PC-3 (cell line): Measurements from ENCODE around the gene FOXO6. TPM values are rescaled to one million over a fixed set of nuclear protein-coding genes. Genes with fewer than 3 reads are reported as not detected.
A peak's percentile ranks its signal among the peaks of the same experiment; 100 is the strongest.

Source experiments
- ATAC-seq: fragments of 200-7000 bp; cut with Tn5 transposase; 2 replicates; pipeline ENCODE4 v1.9.1; 2020; ENCODE audit warnings: mild to moderate bottlenecking, moderate library complexity
- BruUV-seq: library from RNA; stranded (reverse); fragments of 400-500 nt; replicated peaks from 2 replicates; lab custom pipeline; 2021; lab: Mats Ljungman, UMichigan
- CTCF ChIA-PET: fragments of 300-600 bp; sonication (Branson Sonifier 250); formaldehyde crosslinking; loops from one replicate; lab custom pipeline; 2022; ENCODE audit warnings: antibody characterized with exemption; lab: Charles Lee
- POLR2A ChIA-PET: fragments of 300-600 bp; sonication (Branson Sonifier 250); formaldehyde crosslinking; loops from one replicate; lab custom pipeline; 2022; ENCODE audit warnings: antibody characterized with exemption; ENCODE audit not compliant: unreplicated experiment; lab: Charles Lee
- DNase-seq: peaks from one replicate; pipeline ENCODE4 v3.0.0-alpha.2; 2015
- H2AFZ ChIP-seq: fragments of 300-600 bp; sonication (generic); 2 replicates; pipeline ENCODE4 v1.6.0; 2016; ENCODE audit warnings: antibody characterized with exemption, low read length
- H3F3A ChIP-seq: fragments of 300-600 bp; sonication (generic); one replicate; pipeline ENCODE4 v1.6.0; 2017; ENCODE audit warnings: antibody characterized with exemption, low read length, control low read depth, mild to moderate bottlenecking; ENCODE audit not compliant: unreplicated experiment
- H3K27ac ChIP-seq: fragments of 300-600 bp; sonication (generic); 2 replicates; pipeline ENCODE4 v1.5.1; 2016; ENCODE audit warnings: mild to moderate bottlenecking, low read length
- H3K27me3 ChIP-seq: fragments of 300-600 bp; sonication (generic); 2 replicates; pipeline ENCODE4 v1.6.1; 2016; ENCODE audit warnings: low read length, mixed read lengths
- H3K36me3 ChIP-seq: fragments of 300-600 bp; sonication (generic); 2 replicates; pipeline ENCODE4 v1.6.1; 2016; ENCODE audit warnings: low read depth, mixed run types, low read length, mixed read lengths
- H3K4me1 ChIP-seq: fragments of 300-600 bp; sonication (generic); 2 replicates; pipeline ENCODE4 v1.5.1; 2016; ENCODE audit warnings: low read length; ENCODE audit not compliant: insufficient read depth
- H3K4me2 ChIP-seq: fragments of 300-600 bp; sonication (generic); 2 replicates; pipeline ENCODE4 v1.6.0; 2016; ENCODE audit warnings: low read length
- H3K4me3 ChIP-seq: fragments of 300-600 bp; sonication (generic); 2 replicates; pipeline ENCODE4 v1.5.1; 2016; ENCODE audit warnings: mild to moderate bottlenecking, low read length, mixed read lengths
- H3K79me2 ChIP-seq: fragments of 300-600 bp; sonication (generic); 2 replicates; pipeline ENCODE4 v1.6.1; 2017; ENCODE audit warnings: low read length, mixed read lengths
- H3K9ac ChIP-seq: fragments of 300-600 bp; sonication (generic); 2 replicates; pipeline ENCODE4 v1.6.0; 2016; ENCODE audit warnings: mild to moderate bottlenecking, low read length
- H3K9me2 ChIP-seq: fragments of 300-600 bp; sonication (generic); replicated peaks from 2 replicates; pipeline ENCODE4 v1.6.1; 2016; ENCODE audit warnings: mixed run types, low read length, mixed read lengths
- H3K9me3 ChIP-seq: fragments of 300-600 bp; sonication (generic); 2 replicates; pipeline ENCODE4 v1.6.1; 2016; ENCODE audit warnings: low read length, mixed read lengths
- H4K20me1 ChIP-seq: fragments of 300-600 bp; sonication (generic); 2 replicates; pipeline ENCODE4 v1.6.1; 2016; ENCODE audit warnings: low read length, mixed read lengths
- EZH2 ChIP-seq: fragments of 300-600 bp; sonication (generic); IDR thresholded peaks from one replicate; pipeline ENCODE4 v1.6.1; 2017; ENCODE audit warnings: antibody characterized with exemption, mild to moderate bottlenecking, low read length; ENCODE audit not compliant: unreplicated experiment
- EZH2phosphoT487 ChIP-seq: fragments of 300-600 bp; sonication (generic); IDR thresholded peaks from 2 replicates; pipeline ENCODE4 v1.6.1; 2018; ENCODE audit warnings: mild to moderate bottlenecking, antibody characterized with exemption, low read length, borderline replicate concordance
- intact Hi-C: fragments of 100-400 bp; cut with micrococcal nuclease; formaldehyde crosslinking; loops from 2 replicates; pipeline ENCODE4 v1.9.0; 2023
- total RNA-seq: library from RNA; depleted of rRNA; stranded (reverse); fragments of >200 nt; gene quantifications from 2 replicates; pipeline ENCODE4 v1.2.3, GENCODE V29; 2014
- TF ChIP-seq, protein P1 (sequence below): fragments of 300-600 bp; sonication (generic); conservative IDR thresholded peaks from 2 replicates; pipeline ENCODE4 v1.5.1; 2017; ENCODE audit warnings: antibody characterized with exemption, low read depth, mild to moderate bottlenecking, low read length

Gene FOXO6
- total RNA-seq, 1 experiment from 2014 or later = 1.2 TPM

DNA sequence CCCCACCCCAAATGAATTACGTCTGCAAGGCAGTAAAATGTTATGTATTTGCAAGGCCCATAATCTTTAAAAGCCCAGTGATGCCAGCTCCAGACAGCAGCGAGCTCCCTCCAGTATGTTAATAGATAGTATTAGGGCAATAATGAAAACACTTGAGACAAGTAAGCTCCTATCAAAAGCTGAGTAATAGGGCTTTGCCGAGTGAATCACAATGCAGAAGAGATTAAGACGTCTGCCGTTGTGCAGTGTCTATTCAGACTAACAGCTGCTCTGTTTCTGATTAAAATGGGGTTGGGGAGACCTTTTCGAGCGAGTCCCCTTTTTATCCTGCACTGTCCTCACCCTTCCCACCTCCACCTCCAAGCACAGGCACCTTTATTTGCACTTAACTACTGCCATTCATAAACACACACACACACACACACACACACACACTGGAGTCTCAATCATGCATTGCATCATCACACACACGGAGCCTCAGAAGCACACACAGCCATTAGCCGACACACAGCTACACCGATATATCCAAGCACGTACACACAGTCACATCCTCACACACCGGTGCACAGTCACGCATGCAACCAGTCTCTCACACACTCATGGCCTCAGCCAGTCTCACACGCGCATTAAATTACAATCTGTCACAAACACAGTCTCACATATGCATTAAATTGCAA, 46.0 kb upstream of the FOXO6 start:
- BruUV-seq = no TSS peak
- no peak overlapping the region for H3K4me2 ChIP-seq
- POLR2A ChIA-PET = no interaction called here
- intact Hi-C loops = no loop called here
- H4K20me1 ChIP-seq = no peaks in the 10 kb centered on the region
- CTCF ChIA-PET = no interaction called here
- H3K27me3 ChIP-seq = no peaks in the 10 kb centered on the region
- no peaks in the 10 kb centered on the region for H3K36me3 ChIP-seq
- no peak for TF ChIP-seq EZH2phosphoT487
- TF ChIP-seq, protein P1, sequence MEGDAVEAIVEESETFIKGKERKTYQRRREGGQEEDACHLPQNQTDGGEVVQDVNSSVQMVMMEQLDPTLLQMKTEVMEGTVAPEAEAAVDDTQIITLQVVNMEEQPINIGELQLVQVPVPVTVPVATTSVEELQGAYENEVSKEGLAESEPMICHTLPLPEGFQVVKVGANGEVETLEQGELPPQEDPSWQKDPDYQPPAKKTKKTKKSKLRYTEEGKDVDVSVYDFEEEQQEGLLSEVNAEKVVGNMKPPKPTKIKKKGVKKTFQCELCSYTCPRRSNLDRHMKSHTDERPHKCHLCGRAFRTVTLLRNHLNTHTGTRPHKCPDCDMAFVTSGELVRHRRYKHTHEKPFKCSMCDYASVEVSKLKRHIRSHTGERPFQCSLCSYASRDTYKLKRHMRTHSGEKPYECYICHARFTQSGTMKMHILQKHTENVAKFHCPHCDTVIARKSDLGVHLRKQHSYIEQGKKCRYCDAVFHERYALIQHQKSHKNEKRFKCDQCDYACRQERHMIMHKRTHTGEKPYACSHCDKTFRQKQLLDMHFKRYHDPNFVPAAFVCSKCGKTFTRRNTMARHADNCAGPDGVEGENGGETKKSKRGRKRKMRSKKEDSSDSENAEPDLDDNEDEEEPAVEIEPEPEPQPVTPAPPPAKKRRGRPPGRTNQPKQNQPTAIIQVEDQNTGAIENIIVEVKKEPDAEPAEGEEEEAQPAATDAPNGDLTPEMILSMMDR = no peak
- TF ChIP-seq EZH2 = no peak
- ATAC-seq = no peak
- DNase-seq = no peak
- H3K9ac ChIP-seq = no peak overlapping the region
- no peaks in the 10 kb centered on the region for H3K9me2 ChIP-seq
- peaks cover 10% of the 10 kb centered on the region; the same call in 1 of the 2 replicates for H3K4me1 ChIP-seq
- H2AFZ ChIP-seq = no peak overlapping the region
- no peaks in the 10 kb centered on the region for H3K79me2 ChIP-seq
- H3K27ac ChIP-seq = no peak overlapping the region
- no peaks in the 10 kb centered on the region for H3F3A ChIP-seq
- no peak overlapping the region for H3K4me3 ChIP-seq
- H3K9me3 ChIP-seq = no peaks in the 10 kb centered on the region

DNA sequence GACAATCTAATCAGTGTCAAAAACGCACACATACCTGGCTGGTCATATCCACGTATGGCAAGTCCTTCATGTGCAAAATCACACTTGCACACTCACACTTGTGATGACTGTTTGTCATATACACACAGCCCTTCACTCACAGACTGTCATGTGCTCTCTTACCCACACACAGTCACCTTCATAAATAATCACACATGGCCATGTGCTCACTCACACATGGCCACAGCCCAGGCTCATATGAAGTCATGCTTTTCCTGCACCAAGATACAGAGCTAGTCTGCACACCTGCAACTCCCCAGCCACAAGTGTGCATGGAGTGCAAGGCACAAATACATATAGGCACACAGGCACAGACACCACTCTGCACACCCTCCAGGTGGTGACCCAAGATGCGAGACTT, 45.4 kb upstream of the FOXO6 start:
- Histone ChIP-seq H3K4me2 (no peak overlapping the region), H3F3A (no peaks in the 10 kb centered on the region), H3K36me3 (no peaks in the 10 kb centered on the region), H3K4me1 (peaks cover 10% of the 10 kb centered on the region; the same call in 1 of the 2 replicates), H3K9ac (no peak overlapping the region), H3K4me3 (no peak overlapping the region), H3K9me3 (no peaks in the 10 kb centered on the region), H4K20me1 (no peaks in the 10 kb centered on the region), H3K27me3 (no peaks in the 10 kb centered on the region), H3K79me2 (no peaks in the 10 kb centered on the region), H3K27ac (no peak overlapping the region), H2AFZ (no peak overlapping the region), H3K9me2 (no peaks in the 10 kb centered on the region)
- no TSS peak for BruUV-seq
- ATAC-seq = no peak
- no peak for DNase-seq
- POLR2A ChIA-PET = no interaction called here
- CTCF ChIA-PET = no interaction called here
- TF ChIP-seq, protein P1 = no peak
- TF ChIP-seq EZH2 (no peak), EZH2phosphoT487 (no peak)
- intact Hi-C loops = no loop called here

DNA sequence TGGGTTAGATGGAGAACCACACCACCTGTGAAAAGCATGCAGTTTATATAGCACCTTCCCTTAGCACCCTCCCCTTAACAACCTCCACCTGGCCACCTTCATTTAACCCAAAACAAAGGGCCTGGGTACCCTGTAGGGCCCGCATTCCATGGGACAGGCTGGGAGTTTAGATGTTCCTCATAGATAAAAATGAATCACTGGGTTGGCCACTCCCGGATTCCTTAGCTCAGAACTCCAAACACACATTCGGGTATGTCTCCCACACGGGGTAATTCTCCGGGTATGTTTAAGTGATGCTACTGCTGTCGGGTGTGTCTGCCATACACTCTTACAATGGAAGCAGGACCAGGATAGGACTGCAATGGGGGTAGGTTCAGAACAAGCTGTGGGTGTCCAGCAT, 43.9 kb upstream of the FOXO6 start:
- Histone ChIP-seq H3K27ac (no peak overlapping the region), H3K9ac (no peak overlapping the region), H3K4me2 (no peak overlapping the region), H3K27me3 (no peaks in the 10 kb centered on the region), H3K9me3 (no peaks in the 10 kb centered on the region), H3F3A (no peaks in the 10 kb centered on the region), H2AFZ (no peak overlapping the region), H4K20me1 (no peaks in the 10 kb centered on the region), H3K36me3 (no peaks in the 10 kb centered on the region), H3K4me1 (peaks cover 10% of the 10 kb centered on the region; the same call in 1 of the 2 replicates), H3K4me3 (no peak overlapping the region), H3K79me2 (no peaks in the 10 kb centered on the region), H3K9me2 (no peaks in the 10 kb centered on the region)
- ChIA-PET CTCF (no interaction called here), POLR2A (no interaction called here)
- intact Hi-C loops = no loop called here
- TF ChIP-seq EZH2phosphoT487 = no peak
- TF ChIP-seq, protein P1 = no peak
- TF ChIP-seq EZH2 = no peak
- peak; percentile 54 for ATAC-seq
- BruUV-seq = no TSS peak
- DNase-seq = peak; percentile 65
